Stimulated activated CD4-positive, alpha-beta T cell treated with anti-CD3 and anti-CD28 coated beads, Interleukin-4, amount 100 ng/mL, for 4 hours (primary cell): Measurements from ENCODE around the gene AGBL5.

ENCODE experiments used
- DNase-seq, 2 experiments: peaks; one replicate each; pipeline ENCODE4 v3.0.0-alpha.2; 2020

Gene AGBL5, protein sequence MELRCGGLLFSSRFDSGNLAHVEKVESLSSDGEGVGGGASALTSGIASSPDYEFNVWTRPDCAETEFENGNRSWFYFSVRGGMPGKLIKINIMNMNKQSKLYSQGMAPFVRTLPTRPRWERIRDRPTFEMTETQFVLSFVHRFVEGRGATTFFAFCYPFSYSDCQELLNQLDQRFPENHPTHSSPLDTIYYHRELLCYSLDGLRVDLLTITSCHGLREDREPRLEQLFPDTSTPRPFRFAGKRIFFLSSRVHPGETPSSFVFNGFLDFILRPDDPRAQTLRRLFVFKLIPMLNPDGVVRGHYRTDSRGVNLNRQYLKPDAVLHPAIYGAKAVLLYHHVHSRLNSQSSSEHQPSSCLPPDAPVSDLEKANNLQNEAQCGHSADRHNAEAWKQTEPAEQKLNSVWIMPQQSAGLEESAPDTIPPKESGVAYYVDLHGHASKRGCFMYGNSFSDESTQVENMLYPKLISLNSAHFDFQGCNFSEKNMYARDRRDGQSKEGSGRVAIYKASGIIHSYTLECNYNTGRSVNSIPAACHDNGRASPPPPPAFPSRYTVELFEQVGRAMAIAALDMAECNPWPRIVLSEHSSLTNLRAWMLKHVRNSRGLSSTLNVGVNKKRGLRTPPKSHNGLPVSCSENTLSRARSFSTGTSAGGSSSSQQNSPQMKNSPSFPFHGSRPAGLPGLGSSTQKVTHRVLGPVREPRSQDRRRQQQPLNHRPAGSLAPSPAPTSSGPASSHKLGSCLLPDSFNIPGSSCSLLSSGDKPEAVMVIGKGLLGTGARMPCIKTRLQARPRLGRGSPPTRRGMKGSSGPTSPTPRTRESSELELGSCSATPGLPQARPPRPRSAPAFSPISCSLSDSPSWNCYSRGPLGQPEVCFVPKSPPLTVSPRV

DNA sequence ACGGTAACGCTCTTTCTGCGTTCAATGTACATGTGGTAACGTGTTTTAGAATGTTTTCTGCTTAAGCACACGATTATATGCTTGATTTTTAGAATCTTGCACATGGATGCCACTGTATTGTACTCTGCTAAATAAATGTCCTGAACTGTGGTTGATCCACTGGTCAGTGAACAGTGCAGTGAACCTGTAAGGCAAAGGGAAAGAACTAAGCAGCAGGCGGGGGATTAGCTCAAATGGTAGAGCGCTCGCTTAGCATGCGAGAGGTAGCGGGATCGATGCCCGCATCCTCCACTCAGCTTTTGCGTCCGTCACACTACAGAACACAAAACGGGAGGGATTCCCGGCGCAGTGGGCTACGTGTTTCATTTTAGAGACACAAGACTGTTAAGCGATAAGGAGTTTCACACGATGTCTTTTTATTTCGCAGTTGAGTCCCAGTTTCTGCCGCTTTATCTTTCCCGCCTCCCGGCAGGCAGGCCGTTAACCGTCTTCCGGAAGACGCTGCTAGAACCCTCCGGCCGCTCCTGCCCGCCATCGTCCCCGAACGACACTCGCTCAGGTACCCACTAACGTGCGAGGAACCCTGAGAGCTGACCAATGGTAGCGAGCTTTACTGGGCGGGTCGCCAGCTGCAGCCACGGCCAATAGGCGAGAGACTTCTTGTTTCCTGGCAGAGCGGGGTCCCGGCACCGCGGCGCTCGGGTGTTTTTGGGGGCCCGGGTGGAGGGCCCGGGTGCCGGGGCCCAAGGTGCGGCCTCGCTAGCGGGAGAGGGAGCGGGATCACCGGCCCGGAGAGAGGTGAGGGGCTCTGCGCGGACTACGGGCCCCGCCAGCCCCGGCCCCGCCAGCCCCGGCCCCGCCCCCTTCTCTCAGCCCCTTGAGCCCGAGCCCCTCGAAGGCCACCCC, at the start of gene AGBL5:
TSS of gene AGBL5 (plus strand) at position 673 of the 906 bp plus-strand sequence. CDS start 1,291 bp downstream, outside the sequence.
- peak; percentile 91 to 95 for DNase-seq

DNA sequence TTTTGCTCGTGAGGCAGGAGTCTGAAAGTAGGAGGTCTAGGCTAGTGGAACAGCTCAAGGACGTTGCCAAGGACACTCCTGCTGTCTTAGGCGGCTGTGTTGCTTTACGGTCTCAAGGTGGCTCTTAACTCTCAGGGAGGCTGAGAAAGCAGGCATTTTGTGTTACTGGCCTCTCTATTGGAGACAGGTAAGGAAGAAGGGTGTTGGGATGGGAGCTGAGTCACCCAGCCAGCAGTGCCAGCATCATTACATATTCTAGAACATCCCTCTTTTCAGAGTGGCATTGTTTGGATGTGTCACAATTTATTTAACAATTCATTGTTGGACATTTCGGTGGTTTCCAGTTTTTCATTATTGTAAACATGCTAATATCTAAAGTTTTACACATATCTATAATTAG, 49.5 kb upstream of the AGBL5 start:
- no peak for DNase-seq

GRCh38 chr2:27003007-27003406, 48.5 kb upstream of the AGBL5 start:
- no peak for DNase-seq

GRCh38 chr2:27003857-27004256, 47.6 kb upstream of the AGBL5 start:
- DNase-seq, result no peak

DNA sequence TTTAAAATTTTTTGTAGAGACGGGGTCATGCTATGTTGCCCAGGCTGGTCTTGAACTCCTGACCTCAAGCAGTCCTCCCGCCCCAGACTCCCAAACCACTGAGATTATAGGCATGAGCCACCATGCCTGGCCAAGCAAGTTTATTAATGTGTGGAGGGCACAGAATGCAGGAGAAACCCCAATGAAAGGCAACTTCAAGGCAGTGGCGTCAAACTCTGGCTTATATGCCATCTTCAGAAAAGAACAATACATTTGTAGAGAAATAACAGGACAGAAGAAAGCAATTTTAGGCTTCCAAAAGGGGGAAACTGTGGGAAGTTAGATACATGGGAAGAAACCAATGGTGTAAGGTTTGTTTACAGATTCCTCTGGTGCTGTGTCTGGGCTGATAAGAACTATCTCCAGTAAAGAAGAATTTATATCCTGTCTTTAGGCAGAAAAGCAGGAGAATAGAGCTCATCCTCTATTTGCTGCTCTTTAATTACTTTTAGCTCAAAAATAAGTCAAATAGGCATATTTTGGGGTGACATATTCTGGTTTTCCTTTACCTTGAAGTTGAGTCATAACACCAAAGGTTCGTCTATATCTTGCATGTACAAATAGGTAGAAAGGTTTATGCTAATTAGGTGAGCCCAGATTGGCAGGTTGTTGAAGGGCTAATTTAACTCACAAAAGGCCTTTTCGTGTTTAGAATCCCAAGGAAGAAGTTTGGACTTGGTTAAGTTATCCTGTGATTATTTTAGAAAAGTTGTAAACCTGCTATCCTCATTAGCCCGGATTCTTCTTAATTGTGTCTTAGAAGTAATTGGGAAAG, 44.7 kb upstream of the AGBL5 start:
- no peak for DNase-seq

- DNase-seq, result no peak
These were observed 43.8 kb upstream of the AGBL5 start for GRCh38 chr2:27007416-27008374.

- no peak for DNase-seq
These were observed 42.8 kb upstream of the AGBL5 start for GRCh38 chr2:27008678-27009077.

GRCh38 chr2:27009083-27009482, 42.4 kb upstream of the AGBL5 start:
- no peak for DNase-seq

GRCh38 chr2:27009716-27010115, 41.8 kb upstream of the AGBL5 start:
- no peak for DNase-seq

DNA sequence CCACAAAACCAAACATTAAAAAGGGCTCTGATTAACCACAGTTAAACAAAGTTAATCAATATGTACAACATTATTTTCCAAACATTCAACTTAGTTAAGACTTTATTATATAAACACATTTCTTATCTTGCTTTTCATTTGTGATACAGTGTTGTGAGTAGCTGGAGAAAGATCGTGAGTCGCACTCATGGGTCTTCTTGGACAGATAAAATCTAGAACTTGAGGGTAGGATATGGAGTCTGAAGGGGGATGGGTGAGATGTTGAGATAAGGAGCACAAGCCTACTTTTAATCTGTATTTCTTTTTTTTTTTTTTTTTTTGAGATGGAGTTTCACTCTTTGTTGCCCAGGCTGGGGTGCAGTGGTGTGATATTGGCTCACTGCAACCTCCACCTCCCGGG, 41.3 kb upstream of the AGBL5 start:
- no peak for DNase-seq

GRCh38 chr2:27013738-27014137, 37.7 kb upstream of the AGBL5 start:
- no peak for DNase-seq

GRCh38 chr2:27014771-27015433, 36.6 kb upstream of the AGBL5 start:
- no peak for DNase-seq

DNA sequence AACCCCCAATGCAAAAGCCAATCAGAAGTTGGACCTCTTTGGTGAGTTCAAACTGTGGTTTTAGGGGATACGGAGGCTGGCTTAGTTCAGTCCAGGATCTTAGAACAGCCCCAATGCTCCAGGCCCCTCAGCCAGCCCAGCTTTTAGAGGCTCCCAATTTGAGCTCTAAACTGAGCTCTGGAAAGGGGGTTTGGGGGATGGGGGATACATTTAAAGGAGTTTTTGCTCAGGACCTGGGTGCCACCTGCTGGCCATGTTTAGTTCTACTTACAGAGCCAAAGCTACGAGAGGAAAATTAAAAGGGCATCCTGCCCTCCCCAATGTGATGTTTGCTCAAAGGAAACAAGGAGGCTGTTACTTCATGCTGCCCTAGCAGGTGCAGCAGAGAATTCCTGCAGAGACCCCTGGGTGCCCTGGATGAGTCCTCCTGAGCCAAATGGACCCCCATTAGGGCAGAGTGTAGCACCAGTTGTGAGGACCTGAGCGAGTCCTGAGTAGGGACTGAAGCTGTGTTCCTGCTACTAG, 34.6 kb upstream of the AGBL5 start:
- DNase-seq, result peak; percentile 35 to 36

- DNase-seq, result no peak
These were observed 33.3 kb upstream of the AGBL5 start for GRCh38 chr2:27018142-27018541.

- no peak for DNase-seq
These were observed 32.0 kb upstream of the AGBL5 start for GRCh38 chr2:27019459-27019858.

DNA sequence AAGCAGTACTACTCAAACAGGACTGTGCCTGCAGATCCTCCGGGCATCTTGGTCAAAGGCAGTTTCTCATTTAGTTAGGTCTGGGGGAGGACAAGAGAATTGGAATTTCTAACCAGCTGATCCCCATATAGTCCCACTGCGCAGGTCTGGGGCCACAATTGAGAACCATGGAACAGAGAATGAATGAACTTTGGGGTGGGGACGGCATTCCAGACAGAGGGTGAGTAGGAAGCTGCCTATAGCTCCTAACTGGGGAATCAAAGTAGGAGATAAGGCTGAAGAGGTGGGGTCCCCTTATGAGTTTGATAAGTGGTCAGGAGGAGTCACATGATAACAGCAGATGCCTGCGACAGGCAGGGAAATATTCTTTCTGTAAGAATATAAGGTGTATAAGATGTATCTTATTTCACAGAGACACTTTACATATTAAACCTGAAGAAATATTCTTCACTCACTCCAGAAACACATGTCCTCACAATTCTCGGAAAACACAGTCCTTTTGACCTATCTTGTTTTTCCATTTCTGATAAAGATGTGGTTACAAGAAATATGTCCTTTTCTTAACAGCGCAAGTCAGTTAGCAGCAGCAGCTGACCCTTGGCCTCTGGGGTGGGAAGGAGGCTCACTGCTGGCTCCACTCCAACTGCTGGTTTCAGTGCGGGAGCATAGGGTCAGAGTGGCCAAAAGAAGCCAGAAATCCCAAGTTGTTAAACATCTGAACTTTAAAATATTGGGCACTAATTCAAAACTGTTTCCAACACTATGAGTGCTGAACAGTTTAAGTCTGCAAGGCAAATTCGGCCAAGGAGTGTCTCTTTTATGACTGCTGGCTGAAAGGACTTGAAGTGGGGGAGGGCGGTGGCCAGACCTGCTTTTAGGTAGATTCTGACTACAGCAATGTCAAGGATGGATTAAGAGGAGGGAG, 31.3 kb upstream of the AGBL5 start:
- DNase-seq, result no peak

- no peak for DNase-seq
These were observed 30.0 kb upstream of the AGBL5 start for GRCh38 chr2:27021253-27022049.

DNA sequence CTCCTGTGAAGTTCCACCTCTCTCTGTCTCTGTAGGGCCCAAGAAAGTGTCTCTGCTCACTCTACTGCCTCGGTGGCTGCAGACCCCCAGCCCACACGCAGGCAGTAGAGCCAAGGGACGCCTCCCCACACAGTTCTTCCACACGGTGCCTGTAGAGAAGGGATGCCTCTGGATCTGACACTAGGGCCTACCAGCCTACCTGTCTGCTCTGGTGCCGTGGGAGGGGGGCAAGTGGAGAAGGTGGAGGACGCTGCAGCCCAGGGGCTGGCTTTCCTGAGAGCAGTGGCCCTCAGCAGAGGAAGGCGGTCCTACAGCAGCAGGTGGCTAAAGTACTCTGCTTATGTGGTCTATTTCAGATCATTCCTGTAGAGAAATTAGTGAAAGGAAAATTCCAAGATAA, 27.7 kb upstream of the AGBL5 start:
- DNase-seq, result no peak
